GM19328 (cell line): ENCODE results near the gene DPM3.

Source experiments
- ATAC-seq: cut with Tn5 transposase; IDR thresholded peaks from one replicate; pipeline ENCODE4 v1.9.1; 2021; ENCODE audit warnings: mild to moderate bottlenecking, moderate library complexity; ENCODE audit not compliant: unreplicated experiment

The DPM3 gene

GRCh38 chr1:155103325-155103724, 37.0 kb downstream of the DPM3 start:
- no peak for ATAC-seq

GRCh38 chr1:155099331-155099730, 41.0 kb downstream of the DPM3 start:
- ATAC-seq: no peak

GRCh38 chr1:155094622-155094948, 45.7 kb downstream of the DPM3 start:
- no peak for ATAC-seq

GRCh38 chr1:155093911-155094621, 46.3 kb downstream of the DPM3 start:
- no peak for ATAC-seq

GRCh38 chr1:155092641-155093040, 47.7 kb downstream of the DPM3 start:
- no peak for ATAC-seq

GRCh38 chr1:155092131-155092530, 48.2 kb downstream of the DPM3 start:
- no peak for ATAC-seq

- no peak for ATAC-seq
Measured at GRCh38 chr1:155091071-155092051, 49.0 kb downstream of the DPM3 start.
